ENCODE results near the gene MZF1. TPM values are rescaled to one million over a fixed set of nuclear protein-coding genes. Genes with fewer than 3 reads are reported as not detected.

Gene MZF1
- total and polyA plus RNA-seq, 9 of the 15 experiments (the other 6 are each of a cell fraction or from before 2014, with no cell fraction given) = 0.31 to 29.3 (median 11.5) TPM

DNA sequence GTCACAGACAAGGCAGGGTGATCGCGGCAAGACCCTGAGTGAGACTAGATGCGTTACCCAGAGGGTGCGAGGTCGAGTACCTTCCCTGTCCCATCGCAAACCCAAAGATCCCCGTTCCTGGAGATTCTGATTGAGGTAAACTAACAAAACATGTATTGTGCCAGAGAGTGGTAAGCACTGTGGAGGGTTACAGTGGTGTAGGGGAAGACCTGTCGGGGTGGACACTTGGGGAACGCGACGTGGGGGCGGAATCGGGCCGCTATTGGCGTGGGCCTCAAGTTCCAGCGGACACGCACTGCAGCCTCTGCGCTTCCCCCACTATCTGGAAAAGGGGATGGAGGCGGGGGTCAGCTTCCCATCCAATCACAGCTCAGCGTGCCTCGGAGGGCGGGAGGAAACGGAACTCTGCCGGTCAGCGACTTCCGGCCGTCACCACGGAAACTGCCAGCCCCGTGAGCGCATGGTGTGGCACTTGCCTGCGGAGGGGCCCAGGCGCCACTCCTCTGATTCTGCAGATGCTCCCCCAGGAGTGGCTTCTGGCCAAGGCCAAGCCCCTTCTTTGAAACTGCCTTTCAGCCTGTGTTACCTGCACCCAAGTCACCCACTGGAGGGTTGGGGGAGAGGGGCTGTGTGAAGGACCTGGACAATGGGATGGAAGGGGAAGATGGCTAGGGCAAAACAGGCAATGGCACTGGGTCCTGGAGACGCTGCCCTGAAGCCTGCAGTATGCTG, 13.7 kb downstream of the MZF1 start (continued):
- TF ChIP-seq ETV6 (IDR thresholded peaks at IDR 0.05; ENCODE audit: borderline replicate concordance in 1 of 2, low read depth in 2 of 2, low read length in 1 of 2) (peak in 1 of 2 experiments; percentile 48; a peak in 1 of 4 replicates), ETV6 (CRISPR knock-in tag; IDR thresholded peaks at IDR 0.05; ENCODE audit: borderline replicate concordance) (no peak), MCM5 (IDR thresholded peaks at IDR 0.05; ENCODE audit: low read depth) (no peak), ARNT (IDR thresholded peaks at IDR 0.05) (peak in 1 of 2 experiments; percentile 79; a peak in 2 of 4 replicates), BACH1 (tag; IDR thresholded peaks at IDR 0.05) (no peak), RBBP5 (IDR thresholded peaks at IDR 0.05; ENCODE audit: borderline replicate concordance, insufficient read depth, low read length, poor library complexity, severe bottlenecking) (no peak), CHD4 (IDR thresholded peaks at IDR 0.05; ENCODE audit: insufficient read depth, insufficient replicate concordance, low read depth, low read length, poor library complexity, severe bottlenecking) (no peak), HMG20A (CRISPR knock-in tag; conservative IDR thresholded peaks at IDR 0.05) (no peak)
- TF ChIP-seq, protein P1, sequence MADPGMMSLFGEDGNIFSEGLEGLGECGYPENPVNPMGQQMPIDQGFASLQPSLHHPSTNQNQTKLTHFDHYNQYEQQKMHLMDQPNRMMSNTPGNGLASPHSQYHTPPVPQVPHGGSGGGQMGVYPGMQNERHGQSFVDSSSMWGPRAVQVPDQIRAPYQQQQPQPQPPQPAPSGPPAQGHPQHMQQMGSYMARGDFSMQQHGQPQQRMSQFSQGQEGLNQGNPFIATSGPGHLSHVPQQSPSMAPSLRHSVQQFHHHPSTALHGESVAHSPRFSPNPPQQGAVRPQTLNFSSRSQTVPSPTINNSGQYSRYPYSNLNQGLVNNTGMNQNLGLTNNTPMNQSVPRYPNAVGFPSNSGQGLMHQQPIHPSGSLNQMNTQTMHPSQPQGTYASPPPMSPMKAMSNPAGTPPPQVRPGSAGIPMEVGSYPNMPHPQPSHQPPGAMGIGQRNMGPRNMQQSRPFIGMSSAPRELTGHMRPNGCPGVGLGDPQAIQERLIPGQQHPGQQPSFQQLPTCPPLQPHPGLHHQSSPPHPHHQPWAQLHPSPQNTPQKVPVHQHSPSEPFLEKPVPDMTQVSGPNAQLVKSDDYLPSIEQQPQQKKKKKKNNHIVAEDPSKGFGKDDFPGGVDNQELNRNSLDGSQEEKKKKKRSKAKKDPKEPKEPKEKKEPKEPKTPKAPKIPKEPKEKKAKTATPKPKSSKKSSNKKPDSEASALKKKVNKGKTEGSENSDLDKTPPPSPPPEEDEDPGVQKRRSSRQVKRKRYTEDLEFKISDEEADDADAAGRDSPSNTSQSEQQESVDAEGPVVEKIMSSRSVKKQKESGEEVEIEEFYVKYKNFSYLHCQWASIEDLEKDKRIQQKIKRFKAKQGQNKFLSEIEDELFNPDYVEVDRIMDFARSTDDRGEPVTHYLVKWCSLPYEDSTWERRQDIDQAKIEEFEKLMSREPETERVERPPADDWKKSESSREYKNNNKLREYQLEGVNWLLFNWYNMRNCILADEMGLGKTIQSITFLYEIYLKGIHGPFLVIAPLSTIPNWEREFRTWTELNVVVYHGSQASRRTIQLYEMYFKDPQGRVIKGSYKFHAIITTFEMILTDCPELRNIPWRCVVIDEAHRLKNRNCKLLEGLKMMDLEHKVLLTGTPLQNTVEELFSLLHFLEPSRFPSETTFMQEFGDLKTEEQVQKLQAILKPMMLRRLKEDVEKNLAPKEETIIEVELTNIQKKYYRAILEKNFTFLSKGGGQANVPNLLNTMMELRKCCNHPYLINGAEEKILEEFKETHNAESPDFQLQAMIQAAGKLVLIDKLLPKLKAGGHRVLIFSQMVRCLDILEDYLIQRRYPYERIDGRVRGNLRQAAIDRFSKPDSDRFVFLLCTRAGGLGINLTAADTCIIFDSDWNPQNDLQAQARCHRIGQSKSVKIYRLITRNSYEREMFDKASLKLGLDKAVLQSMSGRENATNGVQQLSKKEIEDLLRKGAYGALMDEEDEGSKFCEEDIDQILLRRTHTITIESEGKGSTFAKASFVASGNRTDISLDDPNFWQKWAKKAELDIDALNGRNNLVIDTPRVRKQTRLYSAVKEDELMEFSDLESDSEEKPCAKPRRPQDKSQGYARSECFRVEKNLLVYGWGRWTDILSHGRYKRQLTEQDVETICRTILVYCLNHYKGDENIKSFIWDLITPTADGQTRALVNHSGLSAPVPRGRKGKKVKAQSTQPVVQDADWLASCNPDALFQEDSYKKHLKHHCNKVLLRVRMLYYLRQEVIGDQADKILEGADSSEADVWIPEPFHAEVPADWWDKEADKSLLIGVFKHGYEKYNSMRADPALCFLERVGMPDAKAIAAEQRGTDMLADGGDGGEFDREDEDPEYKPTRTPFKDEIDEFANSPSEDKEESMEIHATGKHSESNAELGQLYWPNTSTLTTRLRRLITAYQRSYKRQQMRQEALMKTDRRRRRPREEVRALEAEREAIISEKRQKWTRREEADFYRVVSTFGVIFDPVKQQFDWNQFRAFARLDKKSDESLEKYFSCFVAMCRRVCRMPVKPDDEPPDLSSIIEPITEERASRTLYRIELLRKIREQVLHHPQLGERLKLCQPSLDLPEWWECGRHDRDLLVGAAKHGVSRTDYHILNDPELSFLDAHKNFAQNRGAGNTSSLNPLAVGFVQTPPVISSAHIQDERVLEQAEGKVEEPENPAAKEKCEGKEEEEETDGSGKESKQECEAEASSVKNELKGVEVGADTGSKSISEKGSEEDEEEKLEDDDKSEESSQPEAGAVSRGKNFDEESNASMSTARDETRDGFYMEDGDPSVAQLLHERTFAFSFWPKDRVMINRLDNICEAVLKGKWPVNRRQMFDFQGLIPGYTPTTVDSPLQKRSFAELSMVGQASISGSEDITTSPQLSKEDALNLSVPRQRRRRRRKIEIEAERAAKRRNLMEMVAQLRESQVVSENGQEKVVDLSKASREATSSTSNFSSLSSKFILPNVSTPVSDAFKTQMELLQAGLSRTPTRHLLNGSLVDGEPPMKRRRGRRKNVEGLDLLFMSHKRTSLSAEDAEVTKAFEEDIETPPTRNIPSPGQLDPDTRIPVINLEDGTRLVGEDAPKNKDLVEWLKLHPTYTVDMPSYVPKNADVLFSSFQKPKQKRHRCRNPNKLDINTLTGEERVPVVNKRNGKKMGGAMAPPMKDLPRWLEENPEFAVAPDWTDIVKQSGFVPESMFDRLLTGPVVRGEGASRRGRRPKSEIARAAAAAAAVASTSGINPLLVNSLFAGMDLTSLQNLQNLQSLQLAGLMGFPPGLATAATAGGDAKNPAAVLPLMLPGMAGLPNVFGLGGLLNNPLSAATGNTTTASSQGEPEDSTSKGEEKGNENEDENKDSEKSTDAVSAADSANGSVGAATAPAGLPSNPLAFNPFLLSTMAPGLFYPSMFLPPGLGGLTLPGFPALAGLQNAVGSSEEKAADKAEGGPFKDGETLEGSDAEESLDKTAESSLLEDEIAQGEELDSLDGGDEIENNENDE (IDR thresholded peaks at IDR 0.05; ENCODE audit: low read depth, low read length) = no peak
- TF ChIP-seq, protein P2, sequence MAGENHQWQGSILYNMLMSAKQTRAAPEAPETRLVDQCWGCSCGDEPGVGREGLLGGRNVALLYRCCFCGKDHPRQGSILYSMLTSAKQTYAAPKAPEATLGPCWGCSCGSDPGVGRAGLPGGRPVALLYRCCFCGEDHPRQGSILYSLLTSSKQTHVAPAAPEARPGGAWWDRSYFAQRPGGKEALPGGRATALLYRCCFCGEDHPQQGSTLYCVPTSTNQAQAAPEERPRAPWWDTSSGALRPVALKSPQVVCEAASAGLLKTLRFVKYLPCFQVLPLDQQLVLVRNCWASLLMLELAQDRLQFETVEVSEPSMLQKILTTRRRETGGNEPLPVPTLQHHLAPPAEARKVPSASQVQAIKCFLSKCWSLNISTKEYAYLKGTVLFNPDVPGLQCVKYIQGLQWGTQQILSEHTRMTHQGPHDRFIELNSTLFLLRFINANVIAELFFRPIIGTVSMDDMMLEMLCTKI (IDR thresholded peaks at IDR 0.05; ENCODE audit: partially characterized antibody) = no peak
- TF ChIP-seq, protein P3, sequence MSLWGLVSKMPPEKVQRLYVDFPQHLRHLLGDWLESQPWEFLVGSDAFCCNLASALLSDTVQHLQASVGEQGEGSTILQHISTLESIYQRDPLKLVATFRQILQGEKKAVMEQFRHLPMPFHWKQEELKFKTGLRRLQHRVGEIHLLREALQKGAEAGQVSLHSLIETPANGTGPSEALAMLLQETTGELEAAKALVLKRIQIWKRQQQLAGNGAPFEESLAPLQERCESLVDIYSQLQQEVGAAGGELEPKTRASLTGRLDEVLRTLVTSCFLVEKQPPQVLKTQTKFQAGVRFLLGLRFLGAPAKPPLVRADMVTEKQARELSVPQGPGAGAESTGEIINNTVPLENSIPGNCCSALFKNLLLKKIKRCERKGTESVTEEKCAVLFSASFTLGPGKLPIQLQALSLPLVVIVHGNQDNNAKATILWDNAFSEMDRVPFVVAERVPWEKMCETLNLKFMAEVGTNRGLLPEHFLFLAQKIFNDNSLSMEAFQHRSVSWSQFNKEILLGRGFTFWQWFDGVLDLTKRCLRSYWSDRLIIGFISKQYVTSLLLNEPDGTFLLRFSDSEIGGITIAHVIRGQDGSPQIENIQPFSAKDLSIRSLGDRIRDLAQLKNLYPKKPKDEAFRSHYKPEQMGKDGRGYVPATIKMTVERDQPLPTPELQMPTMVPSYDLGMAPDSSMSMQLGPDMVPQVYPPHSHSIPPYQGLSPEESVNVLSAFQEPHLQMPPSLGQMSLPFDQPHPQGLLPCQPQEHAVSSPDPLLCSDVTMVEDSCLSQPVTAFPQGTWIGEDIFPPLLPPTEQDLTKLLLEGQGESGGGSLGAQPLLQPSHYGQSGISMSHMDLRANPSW (CRISPR knock-in tag; IDR thresholded peaks at IDR 0.05) = no peak

Measured in K562 (cell line).